GM18526 (cell line): ENCODE measurements around the gene VRK2.

Source experiments
- POLR2A ChIP-seq: IDR thresholded peaks from 3 replicates; pipeline ENCODE4 v1.6.1; 2011; ENCODE audit not compliant: insufficient read length; ENCODE audit errors: extremely low read depth

The VRK2 gene

GRCh38 chr2:58072102-58072501 lies 25.5 kb downstream of the VRK2 start:
- no peak for TF ChIP-seq POLR2A

- no peak for TF ChIP-seq POLR2A
Observed at GRCh38 chr2:58073008-58073407, 26.4 kb downstream of the VRK2 start.

DNA sequence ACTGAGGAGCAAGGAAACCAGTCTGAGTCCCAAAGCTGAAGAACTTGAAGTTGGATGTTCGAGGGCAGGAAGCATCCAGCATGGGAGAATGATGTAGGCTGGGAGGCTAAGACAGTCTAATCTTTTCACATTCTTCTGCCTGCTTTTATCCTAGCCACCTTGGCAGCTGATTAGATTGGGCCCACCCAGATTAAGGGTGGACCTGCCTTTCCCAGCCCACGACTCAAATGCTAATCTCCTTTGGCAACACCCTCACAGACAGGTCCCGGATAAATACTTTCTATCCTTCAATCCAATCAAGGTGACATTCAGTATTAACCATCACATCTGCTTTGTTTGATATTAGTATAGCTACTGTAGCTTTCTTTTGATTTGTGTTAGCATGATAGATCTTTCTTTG lies 27.1 kb downstream of the VRK2 start:
- TF ChIP-seq POLR2A = no peak

- TF ChIP-seq POLR2A = no peak
Observed at GRCh38 chr2:58081000-58081399, 34.4 kb downstream of the VRK2 start.

DNA sequence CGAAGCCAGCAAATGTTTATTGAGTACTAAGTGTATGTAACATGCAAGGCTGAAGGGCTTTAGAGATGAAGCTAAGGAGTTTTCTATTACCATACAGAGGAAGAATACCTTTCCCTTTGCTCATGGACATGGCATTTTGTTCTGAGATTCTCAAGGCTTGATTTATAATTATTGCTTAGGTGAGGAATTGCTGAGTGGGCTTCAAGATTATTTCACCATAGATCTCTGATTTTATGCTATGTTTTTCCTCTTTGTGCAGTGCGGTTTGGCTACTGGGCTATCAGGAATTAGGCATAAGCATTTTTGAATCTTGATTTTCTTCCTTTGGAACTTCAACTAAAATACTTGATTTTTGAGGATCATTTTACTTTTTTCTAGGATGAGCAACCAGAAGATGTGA lies 42.5 kb downstream of the VRK2 start:
- no peak for TF ChIP-seq POLR2A

DNA sequence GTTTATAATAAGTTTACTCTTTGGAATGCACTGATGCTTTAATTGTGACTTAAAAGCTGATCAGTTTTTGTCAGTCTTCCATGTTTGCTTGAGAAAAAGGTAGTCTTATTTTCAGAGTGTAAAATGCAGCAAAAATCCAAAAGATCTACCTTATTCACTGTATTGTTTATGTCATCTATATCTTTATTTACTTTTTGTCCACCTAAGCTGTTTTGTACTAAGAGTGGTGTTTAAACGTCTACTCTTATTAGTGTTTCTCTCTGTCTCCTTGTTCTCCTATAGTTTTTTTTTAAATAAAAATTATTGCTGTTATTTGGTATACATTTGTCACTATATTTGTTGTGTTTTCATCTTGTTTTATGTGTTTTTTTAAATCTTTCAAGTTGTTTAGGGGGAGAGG lies 50.4 kb downstream of the VRK2 start:
- TF ChIP-seq POLR2A = no peak

GRCh38 chr2:58098254-58099095 lies 51.9 kb downstream of the VRK2 start:
- no peak for TF ChIP-seq POLR2A

GRCh38 chr2:58099096-58099769 lies 52.6 kb downstream of the VRK2 start:
- no peak for TF ChIP-seq POLR2A

- no peak for TF ChIP-seq POLR2A
Observed at GRCh38 chr2:58101500-58101899, 54.9 kb downstream of the VRK2 start.

GRCh38 chr2:58106896-58107295 lies 60.3 kb downstream of the VRK2 start:
- no peak for TF ChIP-seq POLR2A

DNA sequence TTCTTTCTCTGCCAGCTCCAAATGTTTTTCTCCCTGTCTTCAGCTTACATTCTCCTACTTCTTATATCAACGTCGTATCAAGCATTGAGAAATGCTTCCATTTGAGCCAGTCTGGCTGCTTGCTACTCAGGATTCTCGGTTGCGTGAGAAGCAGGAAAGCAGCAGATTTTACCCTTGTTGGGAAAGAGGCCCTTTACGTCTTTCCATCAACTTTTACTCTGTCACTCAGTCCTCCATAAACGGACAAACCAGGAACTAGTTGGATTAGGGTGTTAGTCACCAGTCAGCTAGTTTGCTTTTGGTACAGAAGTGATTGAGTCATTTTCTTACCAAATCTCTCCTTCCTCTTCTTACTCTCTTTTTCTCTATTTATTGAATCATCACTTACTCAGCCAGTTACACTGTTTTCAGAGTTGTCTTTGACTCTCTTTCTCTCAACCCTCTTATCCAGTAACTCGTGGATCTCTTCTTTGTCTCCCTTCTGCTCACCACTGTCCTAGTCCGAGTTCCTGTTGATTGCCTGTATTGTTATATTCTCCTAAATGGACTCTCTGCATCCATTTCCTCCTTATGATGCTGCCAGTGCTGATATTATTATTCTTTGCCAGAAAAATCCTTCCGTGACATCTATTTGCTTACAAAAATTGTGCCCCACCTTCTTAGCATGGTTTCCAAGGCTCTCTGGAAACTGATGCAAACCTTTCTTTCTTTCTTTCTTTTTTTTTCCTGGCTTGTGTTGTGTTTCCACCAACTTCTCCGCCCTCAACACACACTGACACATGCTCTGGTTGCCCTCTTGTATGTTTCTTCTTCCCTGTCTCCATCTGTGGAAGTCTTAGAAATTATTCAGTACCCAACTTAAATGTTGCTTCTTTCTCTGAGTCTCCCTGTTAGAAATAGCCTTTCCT lies 61.5 kb downstream of the VRK2 start:
- TF ChIP-seq POLR2A = no peak

DNA sequence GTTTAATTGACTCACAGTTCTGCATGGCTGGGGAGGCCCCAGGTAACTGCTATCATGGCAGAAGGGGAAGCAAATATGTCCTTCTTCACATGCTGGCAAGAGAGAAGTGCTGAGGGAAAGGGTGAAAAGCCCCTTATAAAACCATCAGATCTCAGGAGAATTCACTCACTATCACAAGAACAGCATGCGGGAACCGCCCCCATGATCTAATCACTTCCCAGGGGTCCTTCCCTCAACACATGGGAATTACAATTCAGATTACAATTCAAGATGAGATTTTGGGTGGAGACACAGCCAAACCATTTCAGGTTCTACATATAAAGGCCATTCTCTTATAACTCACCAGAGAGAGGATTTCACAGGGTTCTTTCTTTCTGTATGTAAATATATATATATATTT lies 62.9 kb downstream of the VRK2 start:
- TF ChIP-seq POLR2A = no peak

GRCh38 chr2:58110765-58111164 lies 64.2 kb downstream of the VRK2 start:
- TF ChIP-seq POLR2A = no peak

- TF ChIP-seq POLR2A = no peak
Observed at GRCh38 chr2:58120626-58121229, 74.1 kb downstream of the VRK2 start.

DNA sequence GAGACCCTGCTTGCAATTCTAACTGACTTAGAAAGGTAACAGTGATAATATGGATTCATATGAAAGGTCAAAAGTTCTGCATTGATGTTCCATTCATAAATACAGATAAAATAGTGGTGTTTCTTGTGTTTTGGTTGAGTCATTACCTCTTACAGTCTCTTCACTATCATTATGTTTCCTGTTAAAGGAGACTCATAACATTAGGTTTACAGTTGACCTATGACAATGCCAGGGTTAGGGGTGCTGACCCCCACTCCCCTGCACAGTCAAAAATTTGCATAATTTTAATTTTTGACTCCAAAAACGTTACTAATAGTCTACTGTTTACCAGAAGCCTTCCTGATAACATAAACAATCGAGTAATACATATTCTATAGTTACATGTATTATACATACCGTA lies 75.4 kb downstream of the VRK2 start:
- no peak for TF ChIP-seq POLR2A
